ENCODE data around the gene ZNF695. TPM values are rescaled to one million over a fixed set of nuclear protein-coding genes. Genes with fewer than 3 reads are reported as not detected.

The ZNF695 gene
- polyA plus RNA-seq, 1 of the 3 experiments (the other 2 are of a cell fraction), result 3.2 TPM

DNA sequence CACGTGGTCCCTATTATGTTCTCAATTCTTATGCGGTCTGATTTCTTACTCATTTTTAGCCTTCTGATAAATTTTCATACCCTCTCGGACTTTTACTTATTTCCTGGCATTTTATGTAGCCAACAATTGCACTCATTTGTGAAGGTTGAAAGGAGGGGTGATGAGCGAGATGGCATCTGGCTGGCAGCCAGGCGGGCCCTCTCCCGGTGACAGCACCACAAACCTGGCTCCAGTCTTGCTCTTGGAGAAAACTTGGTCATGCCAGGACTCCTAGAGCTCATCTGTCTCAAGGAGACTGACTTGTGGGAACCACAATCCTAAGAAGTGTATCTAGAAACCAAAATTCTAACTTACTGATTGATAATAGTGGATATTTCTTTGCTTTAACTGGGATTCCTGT is 61.5 kb downstream of the ZNF695 start (continued):
- TF ChIP-seq, protein P1, sequence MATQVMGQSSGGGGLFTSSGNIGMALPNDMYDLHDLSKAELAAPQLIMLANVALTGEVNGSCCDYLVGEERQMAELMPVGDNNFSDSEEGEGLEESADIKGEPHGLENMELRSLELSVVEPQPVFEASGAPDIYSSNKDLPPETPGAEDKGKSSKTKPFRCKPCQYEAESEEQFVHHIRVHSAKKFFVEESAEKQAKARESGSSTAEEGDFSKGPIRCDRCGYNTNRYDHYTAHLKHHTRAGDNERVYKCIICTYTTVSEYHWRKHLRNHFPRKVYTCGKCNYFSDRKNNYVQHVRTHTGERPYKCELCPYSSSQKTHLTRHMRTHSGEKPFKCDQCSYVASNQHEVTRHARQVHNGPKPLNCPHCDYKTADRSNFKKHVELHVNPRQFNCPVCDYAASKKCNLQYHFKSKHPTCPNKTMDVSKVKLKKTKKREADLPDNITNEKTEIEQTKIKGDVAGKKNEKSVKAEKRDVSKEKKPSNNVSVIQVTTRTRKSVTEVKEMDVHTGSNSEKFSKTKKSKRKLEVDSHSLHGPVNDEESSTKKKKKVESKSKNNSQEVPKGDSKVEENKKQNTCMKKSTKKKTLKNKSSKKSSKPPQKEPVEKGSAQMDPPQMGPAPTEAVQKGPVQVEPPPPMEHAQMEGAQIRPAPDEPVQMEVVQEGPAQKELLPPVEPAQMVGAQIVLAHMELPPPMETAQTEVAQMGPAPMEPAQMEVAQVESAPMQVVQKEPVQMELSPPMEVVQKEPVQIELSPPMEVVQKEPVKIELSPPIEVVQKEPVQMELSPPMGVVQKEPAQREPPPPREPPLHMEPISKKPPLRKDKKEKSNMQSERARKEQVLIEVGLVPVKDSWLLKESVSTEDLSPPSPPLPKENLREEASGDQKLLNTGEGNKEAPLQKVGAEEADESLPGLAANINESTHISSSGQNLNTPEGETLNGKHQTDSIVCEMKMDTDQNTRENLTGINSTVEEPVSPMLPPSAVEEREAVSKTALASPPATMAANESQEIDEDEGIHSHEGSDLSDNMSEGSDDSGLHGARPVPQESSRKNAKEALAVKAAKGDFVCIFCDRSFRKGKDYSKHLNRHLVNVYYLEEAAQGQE (IDR thresholded peaks at IDR 0.05; ENCODE audit: low read depth, low read length), result no peak
- TF ChIP-seq, protein P2, sequence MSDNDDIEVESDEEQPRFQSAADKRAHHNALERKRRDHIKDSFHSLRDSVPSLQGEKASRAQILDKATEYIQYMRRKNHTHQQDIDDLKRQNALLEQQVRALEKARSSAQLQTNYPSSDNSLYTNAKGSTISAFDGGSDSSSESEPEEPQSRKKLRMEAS (IDR thresholded peaks at IDR 0.05; ENCODE audit: low read depth), result no peak
- TF ChIP-seq YY1 (IDR thresholded peaks at IDR 0.05; ENCODE audit: low read depth), result no peak
- no peak for TF ChIP-seq RXRA (IDR thresholded peaks at IDR 0.05; ENCODE audit: borderline replicate concordance, low read depth)

Other genes with a start within 250 kb of the ZNF695 start
- gene AHCTF1, start 76.1 kb downstream of the ZNF695 start, polyA plus RNA-seq (2012; rRNA removed), result 8.5 and 10.0 TPM in 2 replicates
- 0.84 and 1.4 TPM in 2 replicates for gene ZNF670, start 70.8 kb upstream of the ZNF695 start, polyA plus RNA-seq (2012; rRNA removed)
- gene ZNF669, start 96.3 kb upstream of the ZNF695 start, polyA plus RNA-seq (2012; rRNA removed), result 3.3 and 3.7 TPM in 2 replicates
- gene ZNF124, start 164.0 kb upstream of the ZNF695 start, polyA plus RNA-seq (2012; rRNA removed), result 2.7 and 3.8 TPM in 2 replicates
- gene VN1R5, start 248.0 kb upstream of the ZNF695 start, polyA plus RNA-seq (2012; rRNA removed), result not detected in 2 replicates